HG03469 (cell line): ENCODE measurements around the gene TP53I11.
A peak's percentile ranks its signal among the peaks of the same experiment; 100 is the strongest.

Source experiments
- ATAC-seq: cut with Tn5 transposase; IDR thresholded peaks from one replicate; pipeline ENCODE4 v1.9.1; 2021; ENCODE audit warnings: mild to moderate bottlenecking, moderate library complexity, moderate number of reproducible peaks; ENCODE audit not compliant: unreplicated experiment

TP53I11 gene

DNA sequence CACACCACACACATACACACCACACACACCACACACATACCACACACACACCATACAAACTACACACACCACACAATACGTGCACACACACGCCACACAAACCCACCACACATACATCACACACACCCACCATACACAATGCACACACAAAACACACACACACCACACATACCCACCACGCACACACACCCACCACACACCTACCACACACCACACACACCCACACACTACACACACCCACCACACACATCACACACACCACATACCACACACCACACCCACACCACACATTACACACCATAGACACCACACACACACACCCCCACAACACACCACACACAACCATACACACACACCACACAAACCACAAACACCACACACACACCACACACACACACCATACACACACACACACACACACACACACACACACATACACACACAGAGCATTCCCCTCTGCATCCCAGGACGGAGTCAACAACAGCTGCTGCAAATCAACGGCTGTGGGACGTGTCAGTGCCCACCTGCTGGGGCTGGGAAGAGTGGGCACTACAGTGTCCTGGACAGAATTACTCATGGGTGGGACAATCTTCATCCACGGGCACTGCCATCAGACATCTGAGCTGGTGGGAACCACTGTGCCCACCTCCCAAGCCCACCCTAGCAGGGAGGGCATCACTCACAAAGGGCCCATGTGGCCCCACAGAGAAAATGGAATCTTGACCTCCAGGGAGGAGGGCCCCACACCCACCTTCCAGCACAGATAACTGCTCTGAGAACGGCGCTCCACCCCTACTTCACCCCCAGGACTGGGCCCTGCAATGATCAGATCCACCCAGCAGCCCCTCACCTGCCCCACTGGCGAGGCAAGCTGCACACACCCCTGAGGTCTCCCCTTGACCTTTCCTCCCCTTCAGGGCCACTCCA lies 8.4 kb downstream of the TP53I11 start:
- no peak for ATAC-seq

DNA sequence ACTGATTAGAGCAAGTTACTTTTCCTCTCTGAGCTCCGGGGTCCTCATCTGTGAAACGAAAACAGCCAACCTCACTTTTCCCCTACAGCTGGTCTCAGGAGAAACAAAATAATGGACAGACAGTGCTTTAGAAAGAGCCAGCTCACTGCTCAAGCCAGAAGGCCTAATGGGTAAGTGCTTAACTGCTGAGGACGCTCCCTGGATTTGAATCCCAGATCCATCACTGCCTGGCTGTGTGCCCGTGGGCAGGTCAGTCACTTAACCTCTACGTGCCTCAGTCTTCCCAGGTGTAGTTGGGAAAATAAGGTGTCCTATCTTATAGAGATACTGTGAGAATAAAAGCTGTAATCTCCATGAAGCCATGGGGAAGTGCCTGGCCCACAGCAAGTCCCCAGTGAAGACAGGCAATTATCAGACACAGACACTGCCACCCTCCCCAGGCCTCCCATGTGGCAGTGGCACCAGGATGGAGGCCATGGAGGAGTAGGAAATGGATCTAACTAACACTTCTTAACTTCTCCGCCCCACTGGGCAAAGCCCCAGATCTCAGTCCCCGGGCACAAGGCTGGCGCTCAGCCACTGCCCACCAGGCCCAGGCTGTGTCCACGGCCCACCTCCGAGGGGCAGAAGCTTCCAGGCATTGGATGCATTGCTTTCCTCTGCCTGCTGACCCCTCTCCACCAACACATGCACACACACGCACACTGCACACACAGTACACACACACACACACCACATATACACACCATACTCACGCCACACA lies 9.2 kb downstream of the TP53I11 start:
- no peak for ATAC-seq

DNA sequence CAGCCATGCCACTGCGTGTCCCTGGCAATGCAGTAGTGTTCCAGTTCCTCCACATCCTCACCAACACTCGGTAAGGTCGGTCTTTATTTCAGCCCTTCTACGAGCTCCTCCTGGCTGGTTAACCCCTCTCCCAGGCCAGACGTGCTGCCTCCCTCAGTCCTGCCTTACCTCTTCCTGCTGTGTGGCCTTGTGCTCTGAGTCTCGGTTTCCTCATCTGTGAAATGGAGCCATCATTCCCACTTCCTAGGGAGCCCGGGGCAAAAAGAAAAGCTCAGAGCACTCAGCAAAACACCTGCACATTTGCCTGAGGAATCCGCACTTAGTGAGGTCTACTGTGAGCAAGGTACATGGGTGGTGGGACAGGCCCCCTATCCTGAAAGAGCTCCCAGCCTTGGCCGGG lies 9.8 kb downstream of the TP53I11 start:
- ATAC-seq: no peak

DNA sequence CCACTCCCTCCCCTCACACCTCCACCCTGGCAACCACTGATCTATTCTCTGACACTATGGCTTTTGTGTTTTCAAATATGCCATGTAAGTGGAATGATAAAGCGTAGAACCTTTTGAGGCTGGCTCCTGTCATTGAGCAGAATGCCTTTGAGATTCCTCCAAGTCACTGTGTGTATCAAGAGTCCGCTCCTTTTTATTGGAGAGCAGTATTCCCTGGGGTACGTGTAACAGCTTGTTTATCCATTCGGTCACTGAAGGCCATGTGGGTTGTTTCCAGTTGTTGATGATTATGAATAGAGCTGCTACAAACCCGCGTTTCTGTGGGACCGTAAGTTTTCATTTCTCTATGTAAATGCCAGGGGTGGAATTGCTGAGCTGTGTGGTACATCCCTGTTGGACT lies 10.3 kb downstream of the TP53I11 start:
- ATAC-seq: no peak

DNA sequence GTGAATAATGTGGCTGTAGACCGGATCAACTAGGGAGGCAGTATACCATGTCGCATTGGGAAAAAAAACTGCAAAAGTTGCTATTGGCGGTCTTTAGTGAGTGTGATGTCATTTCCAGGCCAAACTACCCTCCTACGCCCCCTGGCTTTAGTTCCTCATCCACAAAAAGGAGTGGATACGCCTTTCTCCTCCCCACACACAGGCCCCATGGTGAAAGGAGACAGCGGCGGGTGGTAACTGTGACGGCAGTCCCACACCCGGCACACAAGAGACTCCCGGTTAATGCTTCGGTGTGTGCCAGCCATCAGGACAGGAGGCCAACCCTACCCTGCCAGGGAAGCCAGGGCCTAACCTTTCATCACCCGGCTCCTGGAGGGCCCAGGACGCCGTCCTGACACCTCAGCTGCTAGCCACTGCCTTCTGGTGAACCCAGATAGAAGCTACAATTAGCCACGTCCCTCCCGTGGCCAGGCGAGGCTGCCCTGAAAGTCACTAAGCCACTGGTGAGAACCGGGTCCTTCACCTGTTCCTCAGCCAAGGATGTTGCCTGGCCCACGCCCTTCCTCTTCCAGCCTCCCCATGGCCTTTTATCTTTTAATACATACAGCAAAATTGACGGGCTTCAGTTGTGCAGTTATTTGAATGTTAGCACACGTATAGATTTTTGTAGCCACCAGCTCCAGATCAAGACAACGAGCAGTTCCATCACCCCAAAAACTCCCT lies 10.8 kb downstream of the TP53I11 start:
- no peak for ATAC-seq

DNA sequence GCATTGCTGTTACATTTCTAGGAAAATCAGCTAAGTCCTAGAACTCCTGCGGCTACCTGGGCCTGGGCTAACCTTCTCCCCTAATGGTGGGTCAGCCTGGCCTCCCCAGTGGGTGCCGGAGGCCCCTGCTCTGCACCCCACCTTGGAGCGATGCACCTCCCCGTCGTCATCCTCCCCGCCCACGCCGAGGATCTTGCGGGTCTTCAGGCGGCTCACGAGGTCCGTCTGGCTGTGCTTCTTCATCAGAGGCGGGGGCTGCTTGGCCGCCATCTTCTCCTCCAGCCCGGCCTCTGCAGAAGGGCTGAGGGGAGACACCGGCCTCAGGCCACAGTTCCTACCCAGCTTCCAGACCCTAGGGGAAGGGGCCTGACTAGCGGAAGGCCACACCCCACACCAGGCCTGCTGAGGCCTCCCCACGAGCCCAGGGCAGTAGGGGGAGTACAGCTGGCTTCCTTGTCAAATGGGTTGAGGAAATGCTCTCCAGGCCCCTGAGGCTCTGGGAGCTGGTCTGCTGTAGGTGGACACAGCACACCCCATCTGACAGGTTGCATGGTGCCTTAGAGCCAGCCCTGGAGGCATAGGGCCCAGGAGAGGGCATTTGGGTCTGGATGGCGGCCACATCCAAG lies 12.5 kb downstream of the TP53I11 start:
- ATAC-seq: no peak

DNA sequence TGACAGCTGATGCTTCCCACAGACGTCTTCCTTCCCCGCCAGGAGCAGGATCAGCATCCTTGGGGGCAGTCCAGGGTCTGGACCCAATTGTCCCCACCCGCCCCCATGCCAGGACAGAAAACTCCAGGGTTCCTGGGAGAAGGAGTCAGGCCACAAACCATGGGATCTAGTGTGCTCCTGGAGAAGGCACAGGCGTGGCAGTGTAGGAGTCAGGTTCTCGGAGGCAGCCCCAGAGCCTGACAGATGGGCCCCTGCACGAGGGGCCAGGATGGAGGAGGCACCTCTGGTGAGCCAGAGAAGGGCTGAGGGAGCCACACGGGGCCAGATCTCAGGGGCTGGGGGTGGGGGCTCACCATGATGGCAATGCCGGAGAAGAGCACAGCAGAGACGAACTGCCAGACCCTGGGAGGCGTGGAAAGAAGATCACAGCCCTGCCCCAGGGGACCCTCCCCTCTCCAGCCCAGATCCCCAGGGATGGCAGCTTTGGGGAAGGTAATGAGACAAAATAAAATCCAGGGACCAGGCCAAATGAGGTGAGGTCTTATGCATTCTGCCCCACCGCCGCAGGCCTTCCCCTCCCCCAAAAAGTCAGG lies 13.6 kb downstream of the TP53I11 start:
- no peak for ATAC-seq

DNA sequence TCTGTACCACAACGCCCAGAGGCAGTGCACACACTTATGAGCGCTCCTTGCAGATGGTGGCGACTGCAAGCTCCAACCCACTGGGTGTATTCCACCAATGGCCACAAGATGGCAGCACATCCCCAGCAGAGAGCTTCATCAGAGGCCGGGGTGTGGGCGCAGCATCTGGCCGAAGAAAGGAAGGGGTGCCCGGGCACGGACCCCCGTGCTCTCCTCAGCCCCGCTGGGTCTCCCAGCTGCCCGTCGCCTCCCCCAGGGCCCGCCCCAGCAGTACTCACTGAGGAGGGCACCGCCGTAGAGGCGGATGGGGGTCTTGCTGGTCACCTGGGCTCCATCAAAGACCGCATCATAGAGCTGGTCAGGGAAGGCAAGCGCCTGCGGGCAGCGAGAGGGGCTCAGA lies 14.2 kb downstream of the TP53I11 start:
- ATAC-seq: peak; percentile 46

DNA sequence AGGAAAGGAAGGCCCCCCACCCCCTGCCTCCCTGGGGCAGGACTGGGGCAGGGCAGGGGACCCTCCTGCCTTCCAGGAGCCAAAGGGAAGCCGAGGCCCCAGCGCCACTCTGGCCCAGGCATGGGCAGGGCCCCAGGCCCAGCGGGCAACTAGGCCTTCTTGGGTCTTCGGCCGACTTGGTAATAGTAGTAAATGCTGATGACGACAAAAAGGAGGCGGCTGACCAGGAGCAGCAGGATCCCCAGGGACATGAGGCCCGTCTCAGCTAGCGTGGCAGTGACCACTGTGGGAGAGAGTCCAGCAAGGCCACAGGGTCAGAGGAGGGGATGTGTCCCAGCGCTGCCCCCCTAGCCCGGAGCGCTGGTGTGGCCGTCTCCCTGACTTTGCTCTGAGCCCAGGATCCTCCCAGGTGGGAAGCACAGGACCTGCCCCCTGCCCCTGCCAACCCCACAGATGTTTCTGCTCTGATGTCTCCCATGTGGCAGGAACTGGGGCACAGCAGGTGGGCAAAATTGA lies 15.9 kb downstream of the TP53I11 start:
- ATAC-seq: no peak

DNA sequence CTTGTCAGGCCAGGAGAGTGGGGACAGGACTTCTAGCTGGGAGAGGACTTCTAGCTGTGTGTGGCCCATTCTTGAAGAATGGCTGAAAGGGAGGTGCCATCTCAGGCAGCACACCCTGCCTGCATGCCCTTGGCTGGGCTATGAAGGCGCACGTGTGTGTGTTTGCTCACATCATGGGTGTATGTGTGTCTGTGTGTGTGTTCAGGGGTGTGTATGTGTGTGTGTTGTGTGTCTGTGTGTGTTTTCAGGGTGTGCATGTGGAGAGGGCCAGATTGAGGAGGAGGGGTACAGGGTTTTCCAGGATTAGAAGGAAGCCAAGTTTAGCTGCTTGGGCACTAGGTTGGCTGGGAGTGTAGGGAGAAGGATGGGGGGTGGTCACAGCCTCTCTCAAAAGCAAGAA lies 16.6 kb downstream of the TP53I11 start:
- ATAC-seq: no peak

DNA sequence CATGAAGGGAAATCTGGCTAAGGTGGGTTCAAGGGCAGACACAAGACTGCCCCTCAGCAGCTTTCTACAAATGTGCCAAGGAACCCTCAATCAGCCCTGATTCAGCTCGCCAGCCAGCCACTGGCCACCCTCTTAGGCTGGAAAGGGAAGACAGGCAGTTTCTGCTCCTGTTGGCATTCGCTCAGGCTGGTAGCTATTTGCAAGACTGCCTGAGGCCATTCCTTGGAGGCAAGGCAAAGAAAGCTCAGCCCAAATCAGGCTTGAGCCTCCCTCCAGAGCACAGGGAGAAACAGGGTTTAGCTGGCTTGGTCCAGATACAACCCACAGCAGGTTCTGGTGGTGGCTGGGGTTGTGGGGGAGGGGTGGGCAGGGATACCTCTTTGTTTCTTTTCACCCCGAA lies 19.2 kb downstream of the TP53I11 start:
- ATAC-seq: no peak

DNA sequence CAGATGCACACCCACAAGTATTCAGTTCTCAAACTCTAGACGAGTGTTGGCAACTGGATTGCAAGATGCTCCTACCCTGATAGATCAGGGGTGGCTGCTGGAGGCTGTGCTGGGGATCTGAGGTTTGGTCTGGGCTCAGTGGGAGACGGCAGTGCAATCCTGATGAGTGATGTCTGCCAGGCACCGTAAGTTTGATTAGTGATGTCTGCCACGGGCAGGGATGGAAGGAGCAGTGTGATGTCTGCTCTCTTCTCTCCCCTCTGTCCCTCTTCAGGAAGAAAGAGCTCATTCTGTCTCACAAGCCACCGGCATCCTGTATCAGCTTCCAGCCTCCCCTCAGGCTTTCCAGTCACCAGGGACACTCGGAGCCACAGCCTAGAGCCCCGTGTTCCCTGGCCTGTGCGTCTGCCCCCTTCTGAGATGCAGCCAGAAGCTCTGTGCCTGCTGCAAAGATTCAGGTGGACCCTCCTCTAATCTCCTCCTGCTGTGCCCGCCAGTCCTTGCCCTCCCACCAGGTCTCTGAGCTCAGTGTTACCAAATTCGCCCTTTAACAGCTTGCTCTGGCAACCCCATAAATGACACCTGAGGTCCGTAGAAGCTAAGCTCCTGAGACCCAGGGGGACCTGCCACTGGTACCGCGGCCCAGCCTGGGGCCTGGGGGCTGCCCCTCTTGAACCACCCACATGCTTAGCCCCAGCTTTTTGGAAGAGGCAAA lies 19.9 kb downstream of the TP53I11 start:
- ATAC-seq: no peak

DNA sequence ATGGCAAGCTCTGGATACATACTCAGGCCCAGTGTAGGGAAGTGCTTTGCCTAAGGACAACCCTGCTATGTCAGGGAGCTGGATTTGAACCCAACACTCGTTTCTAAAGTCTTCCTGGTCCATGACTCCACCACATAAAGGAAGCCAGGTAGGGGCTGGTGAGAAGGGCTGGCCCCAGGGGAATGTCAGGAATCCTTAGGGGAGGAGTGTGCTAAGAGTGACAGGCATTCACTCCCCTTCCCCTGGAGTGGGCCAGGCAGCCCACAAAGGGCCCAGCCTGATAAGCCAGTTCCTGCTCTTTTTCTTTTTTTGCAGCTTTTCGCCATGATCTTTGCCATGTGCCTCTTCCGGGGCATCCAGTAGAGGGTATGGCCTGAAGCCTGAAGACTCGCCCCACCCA lies 21.9 kb downstream of the TP53I11 start:
- ATAC-seq: no peak

DNA sequence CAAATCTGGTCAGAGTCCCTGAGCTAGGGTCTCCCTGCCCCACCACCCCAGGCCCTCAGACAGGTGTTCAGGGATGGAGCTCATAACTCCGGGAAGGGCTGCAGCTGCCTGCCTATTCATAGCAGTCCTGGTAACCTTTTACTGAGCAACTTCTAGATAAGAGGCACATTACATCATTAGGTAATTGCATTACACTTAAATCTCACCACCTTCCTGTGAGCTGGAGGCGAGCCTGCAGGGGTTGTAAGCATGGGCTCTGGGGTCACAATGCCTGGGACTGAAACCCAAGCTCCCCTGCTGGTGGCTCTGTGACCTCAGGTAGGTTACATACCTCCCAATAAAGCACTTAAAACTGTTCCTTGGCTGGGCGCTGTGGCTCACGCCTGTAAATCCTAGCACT lies 22.5 kb downstream of the TP53I11 start:
- no peak for ATAC-seq

DNA sequence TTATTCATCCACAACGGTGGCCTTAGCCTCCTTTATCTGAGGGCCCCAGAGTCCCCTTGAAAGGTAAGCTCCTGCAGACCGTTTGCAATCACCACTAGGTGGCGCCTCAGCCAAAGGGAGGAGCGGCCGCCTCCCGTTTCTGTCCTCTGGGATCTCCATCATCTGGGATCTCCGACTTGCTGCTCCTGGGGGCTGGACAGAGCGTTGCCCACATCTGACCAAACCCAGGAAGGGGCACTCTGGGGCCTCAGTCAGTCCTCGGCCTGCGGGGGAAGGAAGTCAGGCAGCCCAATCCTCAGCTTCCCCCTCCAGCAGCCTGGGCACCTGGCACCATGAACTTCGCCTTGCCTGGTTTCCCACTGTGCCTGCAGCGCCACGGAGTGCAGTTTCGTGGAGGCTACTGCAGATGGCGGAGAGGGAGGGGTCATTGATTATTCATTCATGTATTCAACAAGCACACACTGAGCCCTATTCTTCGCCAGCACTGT lies 23.5 kb downstream of the TP53I11 start:
- ATAC-seq: no peak

DNA sequence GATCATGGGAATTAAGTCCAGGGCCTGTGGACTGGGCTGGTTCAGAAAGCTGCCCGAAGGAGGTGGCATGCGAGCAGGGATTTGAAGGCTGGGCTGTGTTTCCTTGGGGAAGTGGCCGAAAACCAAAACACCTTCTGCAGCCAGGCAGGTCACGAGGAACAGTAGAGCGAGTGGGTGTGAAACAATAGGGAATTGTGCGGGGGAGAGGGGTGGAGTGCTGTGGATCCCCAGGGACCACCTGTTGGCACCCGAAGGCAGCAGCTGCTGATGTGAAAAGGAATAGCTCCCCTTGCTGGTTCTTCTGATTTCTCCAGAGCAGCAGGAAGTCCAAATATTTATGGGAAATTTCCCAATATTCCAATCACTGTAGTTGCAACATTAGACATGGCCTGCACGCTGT lies 24.6 kb downstream of the TP53I11 start:
- no peak for ATAC-seq

DNA sequence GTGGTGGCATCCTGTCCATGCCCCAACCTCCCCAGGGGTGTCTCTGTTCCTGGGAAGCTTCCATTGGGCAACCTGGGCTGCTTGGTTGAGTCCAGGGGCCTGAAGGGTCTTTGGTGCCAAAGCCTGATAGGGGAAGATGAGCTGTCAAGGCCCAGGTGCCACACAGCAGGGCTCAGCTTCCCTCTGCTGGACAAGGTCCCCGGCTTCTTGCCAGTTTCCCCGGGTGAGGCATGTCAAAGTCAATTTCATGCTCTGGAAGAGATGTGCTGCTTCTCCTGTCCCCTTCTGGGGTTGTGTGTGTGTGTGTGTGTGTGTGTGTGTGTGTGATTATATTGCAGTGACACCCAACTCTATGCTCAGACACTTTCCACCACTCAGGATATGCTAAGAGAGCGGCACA lies 26.9 kb downstream of the TP53I11 start:
- ATAC-seq: no peak

DNA sequence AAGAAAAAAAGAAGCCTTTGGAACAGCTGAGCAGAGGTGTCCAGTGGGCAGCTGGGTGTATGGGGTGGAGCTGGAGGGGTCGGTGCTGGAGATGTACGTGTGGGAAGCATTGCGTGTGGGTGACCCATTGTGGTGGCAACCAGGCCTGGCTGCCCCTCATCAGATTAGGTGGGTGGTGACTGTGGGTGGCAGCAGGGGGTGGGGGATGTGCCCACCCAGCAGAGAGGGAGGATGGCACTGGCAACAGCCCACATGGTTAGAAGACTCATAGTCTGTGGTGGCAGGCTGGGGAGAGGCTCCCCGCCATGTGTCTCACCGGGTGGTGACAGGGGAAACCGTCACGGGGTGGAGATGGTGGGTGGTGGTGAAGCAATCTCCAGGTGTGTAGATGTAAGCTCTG lies 27.6 kb downstream of the TP53I11 start:
- no peak for ATAC-seq

DNA sequence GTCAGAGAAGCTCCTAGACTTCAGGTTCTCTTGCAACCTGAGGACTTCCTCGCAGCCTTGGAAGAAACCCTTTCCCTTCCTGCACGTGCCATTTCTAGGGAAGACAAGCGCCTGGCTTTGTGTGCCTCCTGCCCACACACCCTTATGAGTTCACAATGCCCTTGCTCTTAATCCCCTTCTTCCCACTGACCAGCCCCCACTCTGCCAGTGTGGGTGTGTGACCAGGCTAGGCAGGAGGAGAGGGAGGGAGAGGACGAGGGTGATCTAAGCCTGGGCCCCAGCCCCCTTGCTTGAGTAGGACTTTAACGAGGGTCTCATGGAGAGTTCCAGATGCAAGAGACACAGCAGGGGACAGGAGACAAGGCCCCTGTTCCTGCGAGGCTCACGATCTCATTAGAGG lies 30.2 kb downstream of the TP53I11 start:
- no peak for ATAC-seq

DNA sequence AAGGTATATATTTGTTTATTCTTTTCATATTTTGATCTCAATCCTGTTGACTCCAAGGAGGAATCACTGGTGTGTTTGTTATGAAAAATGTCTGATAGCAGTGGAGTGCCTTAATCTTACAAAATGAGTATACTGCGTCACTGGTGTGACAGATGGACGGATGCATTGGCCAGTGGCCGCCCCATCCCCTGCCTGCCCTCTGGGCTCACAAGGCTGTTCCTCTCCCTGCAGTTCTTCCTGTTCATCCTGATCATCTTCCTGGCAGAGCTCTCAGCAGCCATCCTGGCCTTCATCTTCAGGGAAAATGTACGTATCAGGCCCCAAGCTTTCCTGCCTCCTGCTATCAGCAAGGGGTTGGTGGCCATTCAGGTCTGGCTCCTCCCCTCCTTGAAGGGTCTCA lies 32.9 kb downstream of the TP53I11 start:
- ATAC-seq: no peak
